HepG2 (cell line): ENCODE data around the gene UBTF. TPM values are rescaled to one million over a fixed set of nuclear protein-coding genes. Genes with fewer than 3 reads are reported as not detected.

ENCODE experiments used
- ARID3A ChIP-seq: IDR thresholded peaks from 2 replicates; pipeline ENCODE4 v1.6.1; 2012; ENCODE audit warnings: low read depth, low read length, improper control_type of control experiment
- ATRX ChIP-seq: sonication (generic); formaldehyde crosslinking; IDR thresholded peaks from 2 replicates; pipeline ENCODE4 v1.4.0; 2020; ENCODE audit warnings: missing genetic modification reagents, borderline replicate concordance
- CENPT ChIP-seq: sonication (generic); formaldehyde crosslinking; IDR thresholded peaks from 2 replicates; pipeline ENCODE4 v1.8.0; 2022; ENCODE audit warnings: low read depth, mild to moderate bottlenecking, moderate library complexity, missing genetic modification reagents
- FOSL2 ChIP-seq: sonication (generic); formaldehyde crosslinking; IDR thresholded peaks from 2 replicates; pipeline ENCODE4 v1.4.0; 2020; ENCODE audit warnings: missing genetic modification reagents
- KMT2A ChIP-seq: sonication (generic); formaldehyde crosslinking; IDR thresholded peaks from 2 replicates; pipeline ENCODE4 v1.4.0; 2020; ENCODE audit warnings: missing genetic modification reagents
- NR3C1 ChIP-seq: sonication (generic); formaldehyde crosslinking; IDR thresholded peaks from 2 replicates; pipeline ENCODE4 v1.4.0; 2020; ENCODE audit warnings: missing genetic modification reagents
- RFX5 ChIP-seq: IDR thresholded peaks from 2 replicates; pipeline ENCODE4 v1.6.1; 2011; ENCODE audit warnings: low read depth, low read length, improper control_type of control experiment
- TRAFD1 ChIP-seq: sonication (generic); formaldehyde crosslinking; IDR thresholded peaks from 2 replicates; pipeline ENCODE4 v1.5.1; 2020; ENCODE audit warnings: missing genetic modification reagents, mild to moderate bottlenecking, borderline replicate concordance
- ZEB1 ChIP-seq: IDR thresholded peaks from 2 replicates; pipeline ENCODE4 v1.6.1; 2012; ENCODE audit warnings: mild to moderate bottlenecking, low read depth, inconsistent platforms; ENCODE audit not compliant: insufficient replicate concordance
- ZMYM3 ChIP-seq: sonication (generic); formaldehyde crosslinking; IDR thresholded peaks from 2 replicates; pipeline ENCODE4 v1.5.1; 2020; ENCODE audit warnings: mild to moderate bottlenecking, missing genetic modification reagents
- ZNF101 ChIP-seq: sonication (generic); formaldehyde crosslinking; IDR thresholded peaks from 2 replicates; pipeline ENCODE4 v1.4.0; 2020; ENCODE audit warnings: mild to moderate bottlenecking, low read depth, missing genetic modification reagents, borderline replicate concordance
- ZNF142 ChIP-seq: sonication (generic); formaldehyde crosslinking; IDR thresholded peaks from 2 replicates; pipeline ENCODE4 v1.4.0; 2020; ENCODE audit warnings: missing genetic modification reagents
- ZNF34 ChIP-seq: sonication (generic); formaldehyde crosslinking; IDR thresholded peaks from 2 replicates; pipeline ENCODE4 v1.4.0; 2020; ENCODE audit warnings: mild to moderate bottlenecking, missing genetic modification reagents, borderline replicate concordance
- ZNF546 ChIP-seq: sonication (generic); formaldehyde crosslinking; conservative IDR thresholded peaks from 2 replicates; pipeline ENCODE4 v1.8.1; 2023; ENCODE audit warnings: mild to moderate bottlenecking, missing genetic modification reagents
- ZNF788 ChIP-seq: sonication (generic); formaldehyde crosslinking; IDR thresholded peaks from 2 replicates; pipeline ENCODE4 v1.5.0; 2020; ENCODE audit warnings: mild to moderate bottlenecking, missing genetic modification reagents, borderline replicate concordance
- ZSCAN12 ChIP-seq: sonication (generic); formaldehyde crosslinking; IDR thresholded peaks from 2 replicates; pipeline ENCODE4 v1.9.0; 2021; ENCODE audit warnings: mild to moderate bottlenecking, missing genetic modification reagents
- polyA plus RNA-seq, 8 experiments: library from polyadenylated mRNA; depleted of rRNA in 3 of 8; stranded (reverse) in 7 of 8; unstranded in 1 of 8; fragments of >200 nt; fragmentation: Illumina TruSeq in 4 of 8; extraction: Trizol in 4 of 8; gene quantifications; 2 replicates each; pipeline versions ENCODE4 v1.2.1 to v1.2.3, GENCODE V29; 2011 to 2016; ENCODE audit warnings: low read depth in 4 of 8, missing spikeins in 1 of 8, mixed read lengths in 1 of 8; ENCODE audit not compliant: insufficient read depth in 1 of 8
- total RNA-seq, 5 experiments: library from RNA; depleted of rRNA; stranded (reverse); fragments of >200 nt; fragmentation: Illumina TruSeq; extraction: Trizol; gene quantifications; 2 replicates each; pipeline ENCODE4 v1.2.3, GENCODE V29; 2016; ENCODE audit warnings: low read depth in 1 of 5
- TF ChIP-seq, protein P1 (sequence below): sonication (generic); formaldehyde crosslinking; IDR thresholded peaks from 2 replicates; pipeline ENCODE4 v1.8.1; 2023; ENCODE audit warnings: mild to moderate bottlenecking, missing genetic modification reagents

Gene UBTF
- total and polyA plus RNA-seq, 2 of the 13 experiments (the other 11 are each of a cell fraction or from before 2014, with no cell fraction given): 15.2 to 60.9 TPM

- TF ChIP-seq TRAFD1 (CRISPR knock-in tag): no peak
- TF ChIP-seq RFX5: no peak
- 0 out of 2 replicates have a peak, but pooled peaks have one; percentile 15 for TF ChIP-seq FOSL2
- TF ChIP-seq ATRX (CRISPR knock-in tag): no peak
- TF ChIP-seq ARID3A: no peak
- 0 out of 2 replicates have a peak, but pooled peaks have one; percentile 13 for TF ChIP-seq ZMYM3
- TF ChIP-seq ZNF788 (CRISPR knock-in tag): peak; percentile 50; the same call in 1 of the 2 replicates
- no peak for TF ChIP-seq ZEB1
- no peak for TF ChIP-seq ZNF142 (CRISPR knock-in tag)
- no peak for TF ChIP-seq ZNF546
- TF ChIP-seq, protein P1, sequence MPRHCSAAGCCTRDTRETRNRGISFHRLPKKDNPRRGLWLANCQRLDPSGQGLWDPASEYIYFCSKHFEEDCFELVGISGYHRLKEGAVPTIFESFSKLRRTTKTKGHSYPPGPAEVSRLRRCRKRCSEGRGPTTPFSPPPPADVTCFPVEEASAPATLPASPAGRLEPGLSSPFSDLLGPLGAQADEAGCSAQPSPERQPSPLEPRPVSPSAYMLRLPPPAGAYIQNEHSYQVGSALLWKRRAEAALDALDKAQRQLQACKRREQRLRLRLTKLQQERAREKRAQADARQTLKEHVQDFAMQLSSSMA (CRISPR knock-in tag): no peak
- no peak for TF ChIP-seq ZSCAN12 (CRISPR knock-in tag)
- no peak for TF ChIP-seq NR3C1
- TF ChIP-seq KMT2A (CRISPR knock-in tag): 0 out of 2 replicates have a peak, but pooled peaks have one; percentile 21
- TF ChIP-seq ZNF101 (CRISPR knock-in tag): no peak
- no peak for TF ChIP-seq ZNF34 (CRISPR knock-in tag)
- no peak for TF ChIP-seq CENPT (CRISPR knock-in tag)
Observed at GRCh38 chr17:44170499-44171201, 48.8 kb downstream of the UBTF start, which contains the start of gene ASB16 (continued).
